Right atrium auricular region (tissue), 2 donors: ENCODE data around the gene KRI1. TPM values are rescaled to one million over a fixed set of nuclear protein-coding genes. Genes with fewer than 3 reads are reported as not detected.
A peak's percentile ranks its signal among the peaks of the same experiment; 100 is the strongest.
"Not testable (repeated sequence)": the region's sequence is repeated elsewhere in the genome, so short reads cannot be mapped to it uniquely, and the experiment has no call there.

Source experiments
- DNase-seq: peaks from one replicate; pipeline ENCODE4 v3.0.0-alpha.2; 2019; ENCODE audit warnings: low spot score
- H3K27ac ChIP-seq, 2 donors: fragments of 200-600 bp; sonication (generic); 1 replicate in 1 of 2; 2 replicates in 1 of 2; pipeline ENCODE4 v1.5.1; 2016 to 2019
- H3K27me3 ChIP-seq, 2 donors: fragments of 200-600 bp; sonication (generic); one replicate each; pipeline versions ENCODE4 v1.5.1 to v1.6.0; 2017 to 2019
- H3K36me3 ChIP-seq: fragments of 200-600 bp; sonication (generic); one replicate; pipeline ENCODE4 v1.5.1; 2016
- H3K4me1 ChIP-seq, 2 donors: fragments of 200-600 bp; sonication (generic); one replicate each; pipeline versions ENCODE4 v1.5.1 to v1.6.0; 2017 to 2019
- H3K4me3 ChIP-seq, 2 donors: fragments of 200-600 bp; sonication (generic); 1 replicate in 1 of 2; 2 replicates in 1 of 2; pipeline ENCODE4 v1.5.1; 2017 to 2019; ENCODE audit warnings: mild to moderate bottlenecking in 1 of 2, moderate library complexity in 1 of 2
- H3K9me3 ChIP-seq, 2 donors: fragments of 200-600 bp; sonication (generic); one replicate each; pipeline ENCODE4 v1.5.1; 2019
- total RNA-seq, 2 donors: library from RNA; depleted of rRNA; stranded (reverse); fragments of >200 nt; gene quantifications; one replicate each; pipeline ENCODE4 v1.1.0, GENCODE V29; 2016
- TF ChIP-seq, protein P1 (sequence below), 2 donors: fragments of 200-600 bp; sonication (generic); IDR thresholded peaks; one replicate each; pipeline ENCODE4 v1.5.1; 2019; ENCODE audit warnings: antibody characterized with exemption in 2 of 2

The KRI1 gene
- total RNA-seq, 2 donors from 2014 or later = 9.6 to 10.3 TPM

DNA sequence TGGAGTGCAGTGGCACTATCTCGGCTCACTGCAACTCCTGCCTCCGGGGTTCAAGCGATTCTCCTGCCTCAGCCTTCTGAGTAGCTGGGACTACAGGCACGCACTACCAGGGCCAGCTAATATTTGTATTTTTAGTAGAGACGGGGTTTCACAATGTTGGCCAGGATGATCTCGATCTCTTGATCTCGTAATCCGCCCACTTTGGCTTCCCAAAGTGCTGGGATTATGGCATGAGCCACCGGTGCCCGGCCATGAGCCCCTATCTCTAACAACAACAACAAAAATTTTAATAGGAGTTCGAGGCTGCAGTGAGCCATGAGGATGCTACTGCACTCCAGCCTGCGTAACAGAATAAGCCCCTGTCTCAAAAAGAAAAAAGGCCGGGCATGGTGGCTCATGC lies 16.3 kb upstream of the KRI1 start:
- Histone ChIP-seq H3K36me3 (no peaks in the 10 kb centered on the region), H3K27ac (no peak overlapping the region), H3K9me3 (no peaks in the 10 kb centered on the region), H3K4me1 (peaks cover 0 to 6% of the 10 kb centered on the region in 2 donors), H3K4me3 (no peak overlapping the region), H3K27me3 (peaks cover 0 to 4% of the 10 kb centered on the region in 2 donors)
- no peak for DNase-seq
- TF ChIP-seq, protein P1, sequence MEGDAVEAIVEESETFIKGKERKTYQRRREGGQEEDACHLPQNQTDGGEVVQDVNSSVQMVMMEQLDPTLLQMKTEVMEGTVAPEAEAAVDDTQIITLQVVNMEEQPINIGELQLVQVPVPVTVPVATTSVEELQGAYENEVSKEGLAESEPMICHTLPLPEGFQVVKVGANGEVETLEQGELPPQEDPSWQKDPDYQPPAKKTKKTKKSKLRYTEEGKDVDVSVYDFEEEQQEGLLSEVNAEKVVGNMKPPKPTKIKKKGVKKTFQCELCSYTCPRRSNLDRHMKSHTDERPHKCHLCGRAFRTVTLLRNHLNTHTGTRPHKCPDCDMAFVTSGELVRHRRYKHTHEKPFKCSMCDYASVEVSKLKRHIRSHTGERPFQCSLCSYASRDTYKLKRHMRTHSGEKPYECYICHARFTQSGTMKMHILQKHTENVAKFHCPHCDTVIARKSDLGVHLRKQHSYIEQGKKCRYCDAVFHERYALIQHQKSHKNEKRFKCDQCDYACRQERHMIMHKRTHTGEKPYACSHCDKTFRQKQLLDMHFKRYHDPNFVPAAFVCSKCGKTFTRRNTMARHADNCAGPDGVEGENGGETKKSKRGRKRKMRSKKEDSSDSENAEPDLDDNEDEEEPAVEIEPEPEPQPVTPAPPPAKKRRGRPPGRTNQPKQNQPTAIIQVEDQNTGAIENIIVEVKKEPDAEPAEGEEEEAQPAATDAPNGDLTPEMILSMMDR (IDR thresholded peaks at IDR 0.05) = no peak

DNA sequence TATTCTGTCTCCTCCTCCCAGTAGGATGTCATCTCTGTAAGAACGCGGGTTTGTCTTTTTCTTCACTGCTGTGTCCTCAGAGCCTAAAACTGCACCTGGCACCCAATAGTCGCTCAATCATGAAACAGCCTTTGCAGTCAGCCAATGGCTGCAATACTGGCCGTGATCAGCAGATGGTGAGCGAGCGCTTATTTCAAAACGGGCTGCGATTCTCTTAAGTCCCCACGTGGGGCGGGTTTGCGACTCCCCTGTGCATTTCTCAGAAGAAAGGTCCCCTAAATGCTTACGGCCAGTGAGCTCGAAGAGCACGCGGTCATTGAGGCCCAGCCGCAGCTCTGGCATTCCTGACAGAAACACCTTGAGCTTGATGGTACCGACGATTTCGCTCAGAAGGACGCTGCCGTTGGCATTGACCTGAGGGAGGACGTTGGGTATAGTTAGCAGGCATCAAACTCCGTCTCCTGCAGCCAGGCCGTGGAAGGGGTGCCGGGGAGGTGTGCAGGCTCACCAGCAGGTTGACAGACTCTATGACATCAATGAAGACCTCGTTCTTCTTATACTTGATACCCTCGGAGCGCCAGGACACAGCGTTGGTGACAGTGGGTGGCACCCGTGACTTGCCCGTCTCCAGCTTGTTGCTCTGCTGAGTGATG lies 15.3 kb upstream of the KRI1 start:
- no peak overlapping the region for H3K4me3 ChIP-seq
- TF ChIP-seq, protein P1 (IDR thresholded peaks at IDR 0.05) = peak; percentile 98 to 99

DNA sequence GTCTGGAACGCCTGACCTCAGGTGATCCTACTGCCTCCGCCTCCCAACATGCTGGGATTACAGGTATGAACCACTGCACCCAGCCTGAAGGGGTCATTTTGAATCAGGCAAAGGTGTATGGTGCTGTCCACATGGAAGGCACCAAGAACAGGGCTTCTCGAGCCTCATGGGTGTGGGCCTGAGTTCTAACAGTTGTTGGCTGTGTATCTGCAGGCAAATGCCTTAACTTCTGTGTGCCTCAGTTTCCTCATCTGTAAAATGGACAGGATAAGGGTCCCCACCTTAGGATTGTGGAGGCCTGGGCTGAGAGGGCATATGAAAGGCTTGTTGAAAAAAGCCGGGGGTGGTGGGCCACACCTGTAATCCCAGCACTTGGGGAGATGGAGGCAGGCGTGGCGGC lies 12.1 kb upstream of the KRI1 start:
- Histone ChIP-seq H3K4me1 (peaks cover 0 to 6% of the 10 kb centered on the region in 2 donors), H3K4me3 (no peak overlapping the region), H3K36me3 (no peaks in the 10 kb centered on the region), H3K27ac (no peak overlapping the region), H3K27me3 (no peaks in the 10 kb centered on the region), H3K9me3 (no peaks in the 10 kb centered on the region)
- no peak for DNase-seq
- TF ChIP-seq, protein P1 (IDR thresholded peaks at IDR 0.05) = no peak

More for the DNA sequence above, 15.3 kb upstream of the KRI1 start:
- Histone ChIP-seq H3K27ac (no peak overlapping the region), H3K9me3 (no peaks in the 10 kb centered on the region), H3K36me3 (no peaks in the 10 kb centered on the region), H3K4me1 (peaks cover 0 to 6% of the 10 kb centered on the region in 2 donors), H3K27me3 (no peaks in the 10 kb centered on the region)
- peak; percentile 94 for DNase-seq

DNA sequence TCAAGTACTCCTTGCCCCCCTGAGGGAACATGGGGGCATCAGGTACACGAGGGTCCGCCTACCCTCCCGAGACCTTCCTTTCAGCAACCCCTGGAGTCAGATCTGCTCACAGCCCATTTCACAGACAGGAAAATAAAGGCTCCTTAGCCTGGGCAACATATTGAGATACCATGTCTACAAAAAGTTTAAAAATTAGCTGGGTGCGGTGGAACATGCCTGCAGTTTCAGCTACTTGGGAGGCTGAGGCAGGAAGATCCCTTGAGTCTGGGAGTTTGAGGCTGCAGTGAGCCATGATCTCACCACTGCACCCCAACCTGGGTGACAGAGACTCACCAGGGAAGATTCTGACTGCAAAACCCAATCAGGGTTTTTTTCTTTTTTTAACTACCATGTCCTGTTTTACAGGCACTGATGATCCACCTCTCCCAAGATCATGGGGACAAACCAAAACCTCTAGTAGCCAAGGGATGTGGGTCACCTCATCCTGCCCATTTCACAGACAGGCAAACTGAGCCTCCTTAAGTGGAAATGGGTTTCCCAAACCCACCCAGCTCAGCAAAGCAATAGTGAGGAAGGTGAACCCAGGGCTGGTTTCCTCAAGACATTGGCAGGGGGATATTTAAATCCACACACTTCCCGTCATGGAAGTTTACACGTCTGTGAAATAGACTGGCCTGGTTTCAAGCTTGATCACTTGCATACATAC lies 9.4 kb upstream of the KRI1 start:
- H3K27ac ChIP-seq = no peak overlapping the region
- TF ChIP-seq, protein P1 (IDR thresholded peaks at IDR 0.05) = no peak
- H3K4me1 ChIP-seq = peaks cover 0 to 9% of the 10 kb centered on the region in 2 donors
- H3K27me3 ChIP-seq = no peaks in the 10 kb centered on the region
- H3K36me3 ChIP-seq = no peaks in the 10 kb centered on the region
- no peak for DNase-seq
- no peak overlapping the region for H3K4me3 ChIP-seq
- H3K9me3 ChIP-seq = no peaks in the 10 kb centered on the region

DNA sequence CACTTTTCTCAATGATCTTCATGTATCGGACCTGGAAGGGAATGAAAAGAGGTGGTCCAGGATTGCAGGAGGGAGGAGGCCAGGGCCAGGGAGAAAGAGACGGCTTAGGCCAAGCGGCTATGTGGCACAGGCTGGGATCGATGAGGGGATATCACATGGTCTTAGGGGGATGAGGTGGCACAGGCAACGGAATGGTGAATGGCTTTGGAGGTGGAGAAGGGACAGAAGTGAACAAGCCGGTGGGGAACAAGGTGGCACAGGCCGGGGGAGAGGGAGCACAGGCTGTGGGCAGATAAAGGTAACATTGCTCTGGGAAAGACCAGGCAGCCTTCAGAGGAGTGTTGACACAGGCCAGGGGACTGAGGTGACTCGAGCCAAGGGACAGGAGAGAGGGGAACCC lies 8.7 kb upstream of the KRI1 start:
- Histone ChIP-seq H3K9me3 (no peaks in the 10 kb centered on the region), H3K27ac (no peak overlapping the region), H3K4me3 (no peak overlapping the region), H3K27me3 (no peaks in the 10 kb centered on the region), H3K36me3 (no peaks in the 10 kb centered on the region), H3K4me1 (peaks cover 0 to 13% of the 10 kb centered on the region in 2 donors)
- DNase-seq = no peak
- TF ChIP-seq, protein P1 (IDR thresholded peaks at IDR 0.05) = no peak

DNA sequence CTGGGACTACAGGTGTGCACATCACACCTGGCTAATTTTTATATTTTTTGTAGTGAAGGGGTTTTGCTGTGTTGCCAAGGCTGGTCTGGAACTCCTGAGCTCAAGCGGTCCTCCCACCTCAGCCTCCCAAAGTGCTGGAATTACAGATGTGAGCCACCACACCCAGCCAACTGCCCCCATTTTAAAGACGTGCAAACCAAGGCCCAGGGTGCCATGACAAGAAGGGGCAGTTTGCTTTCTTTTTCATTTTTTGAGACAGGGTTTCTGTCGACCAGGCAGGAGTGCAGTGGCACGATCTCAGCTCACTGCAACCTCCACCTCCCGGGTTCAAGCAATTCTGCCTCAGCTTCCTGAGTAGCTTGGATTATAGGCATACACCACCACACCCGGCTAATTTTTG lies 8.0 kb upstream of the KRI1 start:
- H3K27me3 ChIP-seq, DNase-seq, H3K36me3 ChIP-seq, H3K9me3 ChIP-seq, H3K4me3 ChIP-seq, H3K27ac ChIP-seq: not testable (repeated sequence)
- H3K4me1 ChIP-seq = peaks cover 0 to 16% of the 10 kb centered on the region in 2 donors
